ENCODE data around the gene HOXD10.

The HOXD10 gene

DNA sequence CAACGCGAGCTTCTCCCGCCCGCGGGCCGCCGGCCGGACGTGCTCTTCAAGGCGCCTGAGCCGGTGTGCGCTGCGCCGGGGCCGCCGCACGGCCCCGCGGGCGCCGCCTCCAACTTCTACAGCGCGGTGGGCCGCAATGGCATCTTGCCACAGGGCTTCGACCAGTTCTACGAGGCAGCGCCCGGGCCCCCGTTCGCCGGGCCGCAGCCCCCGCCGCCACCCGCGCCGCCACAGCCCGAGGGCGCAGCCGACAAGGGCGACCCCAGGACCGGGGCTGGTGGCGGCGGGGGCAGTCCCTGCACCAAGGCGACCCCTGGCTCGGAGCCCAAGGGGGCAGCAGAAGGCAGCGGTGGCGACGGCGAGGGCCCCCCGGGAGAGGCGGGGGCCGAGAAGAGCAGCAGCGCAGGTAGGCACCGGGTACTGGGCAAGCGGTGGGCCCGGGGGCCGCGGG is 8.8 kb upstream of the HOXD10 start:
- peak; percentile 11 for DNase-seq

DNA sequence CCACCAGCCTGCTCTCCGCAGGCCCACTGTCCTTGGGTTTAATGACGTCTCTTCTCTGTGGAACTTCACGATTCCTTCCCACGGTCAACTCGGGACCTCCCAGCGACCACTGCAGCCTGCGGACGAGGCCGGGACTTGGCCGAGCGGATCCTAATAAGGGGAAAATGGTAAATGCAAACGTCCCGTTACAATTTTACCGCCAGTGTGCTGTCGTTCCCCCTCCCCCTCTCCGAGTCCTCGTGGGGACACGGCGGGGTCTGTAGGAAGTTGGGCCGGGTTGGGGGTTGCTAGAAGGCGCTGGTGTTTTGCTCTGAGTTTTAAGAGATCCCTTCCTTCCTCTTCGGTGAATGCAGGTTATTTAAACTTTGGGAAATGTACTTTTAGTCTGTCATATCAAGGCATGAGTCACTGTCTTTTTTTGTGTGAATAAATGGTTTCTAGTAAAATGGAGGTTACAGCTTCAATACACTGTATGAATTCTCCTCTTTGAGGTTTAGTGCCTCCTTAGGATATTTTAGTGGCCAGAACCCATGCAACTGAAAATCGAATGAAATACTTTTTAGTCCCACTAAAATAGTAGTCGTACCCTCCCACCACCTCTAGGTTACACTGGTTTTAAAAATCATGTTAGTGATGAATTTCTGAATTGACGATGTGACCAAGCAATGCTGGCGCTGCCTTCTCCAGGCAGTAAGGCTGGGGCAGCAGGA is 7.2 kb upstream of the HOXD10 start:
- no peak for DNase-seq

DNA sequence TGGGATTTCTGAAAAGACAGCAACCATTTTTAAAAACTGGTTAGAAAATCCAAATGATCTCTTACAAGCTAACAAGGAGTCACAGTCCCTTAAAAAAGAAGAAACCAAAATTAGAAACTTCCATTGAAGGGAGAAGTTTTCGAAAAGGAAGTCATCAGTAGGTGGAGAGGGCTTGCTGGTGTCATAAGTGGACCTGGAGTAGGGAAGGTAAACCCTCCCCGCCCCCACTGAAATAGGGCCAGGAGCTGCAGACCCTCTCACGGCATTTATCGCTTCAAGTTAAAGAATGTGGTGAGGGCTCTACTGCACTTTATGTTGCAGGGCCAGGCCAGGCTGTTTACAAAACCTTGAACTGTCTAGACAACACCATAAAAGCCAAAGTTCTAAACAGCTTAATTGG is 6.6 kb upstream of the HOXD10 start:
- DNase-seq: no peak

DNA sequence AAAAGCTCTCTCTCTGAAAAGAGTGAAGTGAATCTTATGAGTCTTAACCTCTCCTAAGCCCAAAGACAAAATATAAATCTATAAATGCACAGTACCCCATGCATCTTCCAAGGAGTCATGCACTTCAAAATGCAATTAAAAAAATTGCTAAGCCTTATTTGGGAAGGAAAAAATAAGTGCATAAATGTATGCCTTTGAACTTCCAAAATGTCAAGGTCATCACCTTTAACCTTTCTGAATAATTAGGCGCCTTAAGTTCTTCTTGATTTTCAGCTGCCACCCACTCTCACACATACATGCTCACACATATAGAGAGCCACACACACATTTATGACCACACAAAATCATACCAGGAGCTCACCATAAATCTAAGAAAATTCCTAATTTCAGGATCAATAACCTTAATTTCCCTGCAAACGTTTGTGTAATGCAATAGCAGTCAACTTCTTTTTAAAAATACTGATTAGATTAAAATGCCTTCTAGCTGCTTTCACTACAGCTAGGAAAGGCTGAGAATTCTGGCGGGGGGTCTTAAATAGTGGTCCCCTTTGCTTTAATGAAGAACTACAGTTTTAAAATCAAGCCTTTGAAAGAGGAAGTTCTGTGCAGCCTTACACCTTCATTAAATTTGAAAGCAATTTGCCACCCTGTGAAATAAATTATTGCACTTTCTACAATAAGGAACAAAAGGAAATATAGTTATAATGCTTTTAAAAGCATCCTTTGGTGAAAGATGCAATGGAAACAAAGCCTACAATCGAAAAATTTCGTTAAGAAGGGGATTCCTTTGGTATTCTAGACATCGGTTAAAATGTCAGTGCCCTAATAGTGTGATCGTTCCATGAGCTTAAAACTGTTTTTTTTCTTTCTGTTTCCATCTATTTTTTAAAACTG is 5.9 kb upstream of the HOXD10 start:
- no peak for DNase-seq

DNA sequence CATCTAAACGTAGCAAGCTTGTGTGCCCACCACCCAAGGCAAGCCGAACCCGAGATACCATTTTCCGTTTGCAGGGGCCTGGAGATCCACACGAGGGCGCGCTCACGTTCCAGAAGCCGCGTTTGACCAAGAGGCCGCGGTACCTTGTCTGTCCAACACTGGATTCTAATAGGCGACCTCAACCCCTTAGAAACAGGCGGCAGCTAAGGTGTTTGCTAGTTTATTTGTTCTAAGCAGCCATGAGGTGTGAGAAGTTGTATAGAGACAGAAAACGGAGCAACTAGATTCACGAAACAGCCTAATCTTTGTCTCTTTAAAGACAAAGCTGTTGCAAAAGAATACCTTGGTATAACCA is 5.3 kb upstream of the HOXD10 start:
- peak; percentile 67 for DNase-seq

DNA sequence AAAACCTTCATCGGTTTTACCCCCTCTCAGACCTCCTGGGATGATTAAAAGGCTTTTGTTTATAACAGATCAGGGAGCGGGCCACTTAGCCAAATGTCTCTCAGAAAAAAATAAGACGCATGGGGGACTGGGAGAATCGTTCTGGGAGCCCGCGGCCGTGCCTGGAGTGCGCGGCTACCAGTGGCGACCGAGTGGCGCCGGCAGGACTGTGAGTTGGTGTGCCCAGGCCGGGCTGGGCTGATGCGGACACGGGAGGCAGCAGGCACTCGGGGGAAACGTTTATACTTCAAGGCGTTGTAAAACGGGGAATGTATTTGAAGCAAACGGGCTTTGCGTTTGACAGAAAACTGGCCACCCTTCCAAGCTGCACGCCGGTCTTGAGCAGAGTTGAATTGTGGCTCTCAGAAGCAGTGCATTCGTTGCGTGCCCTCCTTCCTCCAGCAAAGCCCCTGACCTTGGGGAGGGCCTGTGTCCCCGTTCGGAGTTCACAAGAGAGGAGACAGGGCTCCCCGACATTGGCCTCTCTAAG is 4.7 kb upstream of the HOXD10 start:
- DNase-seq: no peak

DNA sequence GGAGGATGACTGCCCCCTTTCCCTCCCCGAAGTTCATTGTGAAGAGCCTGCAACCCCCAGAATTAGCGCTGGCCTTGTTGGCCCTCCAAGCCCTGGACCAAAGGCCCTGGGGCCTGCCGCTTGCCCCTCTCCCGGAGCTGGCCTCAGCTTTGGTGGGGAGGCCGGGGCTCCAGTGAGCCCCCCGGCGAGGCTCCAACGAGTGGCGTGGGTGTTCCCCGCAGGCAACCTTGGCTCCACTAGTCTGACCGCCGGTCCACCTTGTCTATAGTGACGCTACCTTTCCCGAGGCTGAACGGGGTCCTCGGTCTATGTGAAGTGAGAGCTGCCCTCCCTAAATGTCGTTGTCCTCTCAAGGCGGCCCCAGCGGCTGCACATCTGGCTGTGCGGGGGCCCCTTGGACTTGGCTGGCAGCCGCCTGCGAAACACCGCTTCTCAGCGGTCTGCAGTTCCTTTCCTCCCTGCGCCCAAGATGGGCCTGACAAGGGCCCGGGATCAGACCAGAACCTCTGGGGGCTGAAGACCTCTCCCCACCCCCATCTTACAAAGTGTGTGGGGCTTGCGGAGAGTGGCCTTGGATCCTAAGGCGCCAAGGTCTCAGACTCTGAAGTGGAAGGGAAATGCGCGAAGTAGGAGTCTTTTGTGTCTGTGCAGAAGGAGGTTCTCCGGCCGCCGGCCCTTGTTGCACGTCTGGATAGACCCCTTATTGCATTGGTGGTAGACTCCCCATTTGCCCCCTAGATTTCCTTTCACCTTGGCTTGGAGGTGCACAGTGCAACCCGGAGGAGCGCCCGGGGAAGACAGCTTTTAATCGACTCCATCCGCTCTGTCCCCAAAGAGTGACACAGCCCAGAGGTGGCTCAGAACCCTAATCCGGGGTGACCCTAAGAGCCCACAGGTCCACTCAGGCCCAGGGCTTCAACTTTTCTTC is 3.9 kb upstream of the HOXD10 start:
- no peak for DNase-seq

- DNase-seq: no peak
Measured at GRCh38 chr2:176114120-176114929, 2.3 kb upstream of the HOXD10 start.

DNA sequence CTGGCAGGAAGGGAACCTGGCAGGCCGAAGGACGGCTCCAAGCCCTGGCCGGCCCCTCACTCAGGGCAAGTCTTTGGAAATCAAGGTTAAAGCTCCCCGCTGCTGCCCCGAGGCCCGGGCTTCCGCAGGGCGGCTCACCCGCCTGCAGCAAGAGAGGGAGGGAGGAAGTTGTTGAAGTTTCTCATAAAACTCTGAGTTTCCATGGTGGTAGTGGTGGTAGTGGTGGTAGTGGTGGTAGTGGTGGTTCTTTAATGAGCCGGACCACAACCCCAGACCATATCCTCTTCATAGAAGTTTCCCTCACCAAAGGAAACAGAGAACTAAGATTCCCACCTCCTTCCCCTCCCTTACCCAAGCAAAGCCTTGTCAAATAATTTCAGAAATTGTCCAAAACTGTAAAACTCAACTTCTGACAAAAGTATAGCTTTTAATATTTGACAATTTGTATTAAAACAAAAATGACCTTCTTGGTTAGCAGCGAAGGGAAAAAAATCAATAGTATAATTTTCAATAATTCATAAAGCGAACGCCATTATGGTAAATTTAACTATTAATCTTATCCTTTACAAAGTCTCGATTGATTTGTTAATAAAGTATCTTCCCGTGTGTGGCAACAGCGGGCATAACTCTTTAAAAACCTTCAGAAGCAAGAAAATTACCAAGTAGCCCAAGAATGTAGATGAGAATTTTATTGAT is 1.5 kb upstream of the HOXD10 start:
- no peak for DNase-seq

DNA sequence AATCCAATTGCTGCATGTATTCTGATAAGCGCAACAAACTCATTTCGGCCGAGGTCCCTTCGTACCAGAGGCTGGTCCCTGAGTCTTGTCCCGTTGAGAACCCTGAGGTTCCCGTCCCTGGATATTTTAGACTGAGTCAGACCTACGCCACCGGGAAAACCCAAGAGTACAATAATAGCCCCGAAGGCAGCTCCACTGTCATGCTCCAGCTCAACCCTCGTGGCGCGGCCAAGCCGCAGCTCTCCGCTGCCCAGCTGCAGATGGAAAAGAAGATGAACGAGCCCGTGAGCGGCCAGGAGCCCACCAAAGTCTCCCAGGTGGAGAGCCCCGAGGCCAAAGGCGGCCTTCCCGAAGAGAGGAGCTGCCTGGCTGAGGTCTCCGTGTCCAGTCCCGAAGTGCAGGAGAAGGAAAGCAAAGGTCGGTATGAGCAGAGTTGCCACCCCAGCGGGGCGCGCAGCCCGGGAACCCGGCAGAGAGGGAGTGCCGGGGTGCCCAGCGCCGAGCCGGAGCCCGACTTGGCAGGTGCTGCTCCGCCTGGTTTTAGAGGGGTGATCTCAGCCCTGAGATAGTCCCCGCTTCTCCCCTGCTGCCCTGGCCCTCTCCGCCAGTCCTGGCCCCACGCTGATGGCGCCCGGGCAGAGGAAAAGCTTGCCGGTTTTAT is 714 bp downstream of the HOXD10 start:
- DNase-seq: no peak

- DNase-seq: no peak
Measured at GRCh38 chr2:176117823-176118371, 1.3 kb downstream of the HOXD10 start.

DNA sequence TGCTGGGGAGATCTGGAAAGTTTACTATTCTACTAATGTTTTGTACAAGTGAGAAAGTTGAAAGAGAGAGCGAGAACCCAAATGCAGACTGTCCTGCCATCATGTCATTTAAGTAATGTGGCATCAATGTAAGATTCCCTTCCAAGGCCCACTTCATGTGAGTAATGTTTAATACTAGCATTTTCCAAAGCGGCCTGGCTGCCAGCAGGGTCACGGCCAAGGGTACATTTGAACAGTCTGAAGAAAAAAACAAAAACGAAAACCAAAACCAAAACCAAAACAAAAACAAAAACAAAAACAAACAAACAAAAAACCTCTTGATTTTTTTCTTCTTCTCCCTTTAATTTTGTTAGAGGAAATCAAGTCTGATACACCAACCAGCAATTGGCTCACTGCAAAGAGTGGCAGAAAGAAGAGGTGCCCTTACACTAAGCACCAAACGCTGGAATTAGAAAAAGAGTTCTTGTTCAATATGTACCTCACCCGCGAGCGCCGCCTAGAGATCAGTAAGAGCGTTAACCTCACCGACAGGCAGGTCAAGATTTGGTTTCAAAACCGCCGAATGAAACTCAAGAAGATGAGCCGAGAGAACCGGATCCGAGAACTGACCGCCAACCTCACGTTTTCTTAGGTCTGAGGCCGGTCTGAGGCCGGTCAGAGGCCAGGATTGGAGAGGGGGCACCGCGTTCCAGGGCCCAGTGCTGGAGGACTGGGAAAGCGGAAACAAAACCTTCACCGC is 2.2 kb downstream of the HOXD10 start:
- DNase-seq: no peak

DNA sequence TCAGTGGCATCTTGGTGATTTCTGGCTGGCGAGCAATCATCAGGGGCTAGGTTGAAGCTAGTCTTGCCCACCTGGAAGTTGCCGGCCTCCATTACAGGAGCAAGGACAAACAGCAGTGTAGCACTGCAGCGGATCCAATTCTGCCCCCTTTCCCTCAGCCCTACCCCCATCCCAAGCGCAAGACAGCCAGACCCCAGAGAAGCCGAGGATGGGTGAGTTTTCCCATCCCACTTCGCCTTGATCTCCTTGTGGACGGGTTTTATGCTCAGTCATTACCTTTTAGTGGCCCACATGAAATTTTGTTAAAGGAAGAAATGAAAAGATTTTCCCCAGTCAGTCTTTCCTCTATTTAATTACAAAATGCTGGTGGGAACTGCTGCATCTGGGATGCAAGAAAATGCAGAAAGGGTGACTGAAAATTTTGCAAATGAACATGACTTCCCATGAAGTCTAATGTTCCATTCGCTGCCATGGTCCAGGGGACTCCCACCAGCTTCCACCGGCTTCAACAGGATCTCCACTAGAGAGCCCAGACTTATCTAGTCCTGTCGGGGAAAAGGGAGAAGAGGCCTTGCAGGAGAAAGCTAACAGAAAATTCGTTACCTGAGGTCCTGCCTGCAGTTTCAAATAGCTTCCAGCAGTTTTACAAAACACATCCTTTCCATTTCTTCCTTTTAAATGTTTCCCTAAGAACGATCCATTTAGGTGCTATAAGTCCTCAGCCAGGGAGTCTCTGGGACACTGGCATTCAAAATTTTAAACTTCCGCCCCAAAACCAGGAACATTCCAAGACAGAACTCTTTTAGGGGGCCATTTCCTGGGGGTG is 4.0 kb downstream of the HOXD10 start:
- no peak for DNase-seq

DNA sequence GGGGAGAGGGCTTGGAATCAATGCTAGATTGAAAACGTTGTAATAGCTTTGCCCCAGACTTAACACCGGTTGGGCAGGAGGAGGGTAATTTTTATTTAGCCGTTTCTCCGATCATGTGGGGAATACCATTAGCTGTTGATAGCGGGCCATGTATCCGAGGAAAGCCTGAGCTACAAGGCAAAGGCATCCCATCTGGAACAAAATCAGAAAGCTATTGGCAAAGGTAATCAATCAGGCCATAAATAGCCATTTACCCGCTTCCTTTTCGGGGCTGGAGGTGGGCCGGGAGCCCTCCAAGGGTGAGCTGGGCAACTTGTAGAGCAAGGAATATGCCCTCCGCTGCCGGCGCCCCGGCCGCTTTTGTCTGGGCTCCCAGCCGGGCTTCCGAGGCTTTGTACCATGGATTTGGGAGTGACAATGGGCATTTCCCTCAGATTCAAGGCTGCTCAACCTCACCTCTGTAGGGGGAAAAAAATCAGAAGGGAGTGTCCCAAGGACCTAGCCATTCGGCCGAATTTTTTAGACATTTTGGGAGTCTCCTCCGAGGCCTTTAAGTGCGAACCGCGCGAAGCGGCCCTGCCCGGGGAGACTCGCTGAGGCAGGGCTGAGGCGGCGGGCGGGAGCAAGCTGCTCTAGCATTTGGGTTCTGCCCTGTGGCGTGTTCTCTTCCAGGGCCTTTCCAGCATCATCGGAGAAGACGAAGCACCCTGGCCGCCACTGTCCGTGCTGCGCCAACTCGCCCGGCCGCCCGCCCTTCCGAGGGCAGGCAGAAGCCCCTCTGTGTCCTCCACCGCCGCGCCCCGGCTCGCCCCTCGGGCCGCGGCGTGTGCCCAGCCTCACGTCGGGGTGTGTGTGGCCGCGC is 4.8 kb downstream of the HOXD10 start:
- DNase-seq: no peak

DNA sequence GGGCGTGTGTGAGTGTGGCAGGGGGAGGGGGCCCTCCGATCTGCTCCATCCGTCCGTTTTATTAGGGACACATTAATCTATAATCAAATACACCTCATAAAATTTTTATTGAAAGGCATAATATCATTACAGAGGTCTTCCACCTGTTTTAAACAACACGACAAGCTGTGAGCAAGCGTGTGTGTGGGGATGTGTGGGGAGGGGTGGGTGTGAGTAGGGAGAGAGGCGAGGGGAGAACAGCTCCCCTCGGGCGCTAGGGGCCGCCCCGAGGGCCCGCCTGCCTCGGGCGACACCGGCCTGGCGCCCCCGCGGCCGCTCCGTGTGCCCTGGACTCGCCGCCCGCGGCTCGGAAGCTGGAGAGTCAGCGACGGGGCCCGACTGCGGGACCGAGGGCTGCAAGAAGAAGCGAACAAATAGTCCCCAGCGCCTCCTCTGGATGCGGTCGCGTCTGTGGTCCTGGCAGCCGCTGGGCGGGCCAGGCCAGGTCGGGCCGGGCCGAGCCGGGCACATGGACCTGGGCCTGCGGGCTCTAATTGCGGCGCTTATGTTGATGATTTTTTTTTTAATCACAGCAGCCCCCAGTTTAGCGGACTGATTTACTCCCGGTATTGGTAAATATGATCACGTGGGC is 5.6 kb downstream of the HOXD10 start:
- no peak for DNase-seq

GRCh38 chr2:176122683-176123410 is 6.3 kb downstream of the HOXD10 start, which contains the start of gene HOXD9:
Gene HOXD9 (plus strand): TSS chr2:176122719. CDS start chr2:176122769, 50 bp downstream.
- DNase-seq: no peak
